WTC11 (cell line): ENCODE measurements around the gene TSLP. TPM values are rescaled to one million over a fixed set of nuclear protein-coding genes. Genes with fewer than 3 reads are reported as not detected.

Experiments used
- ATAC-seq: fragments of 200-7000 bp; cut with Tn5 transposase; 2 replicates; pipeline ENCODE4 v1.10.0; 2021; ENCODE audit warnings: mild to moderate bottlenecking, moderate library complexity
- CTCF ChIA-PET: fragments of 300-600 bp; sonication (Branson Sonifier 250); formaldehyde crosslinking; loops from one replicate; lab custom pipeline; 2021; ENCODE audit warnings: antibody characterized with exemption; lab: Charles Lee
- POLR2A ChIA-PET: fragments of 350-600 bp; sonication (Branson Sonifier 250); formaldehyde crosslinking; loops from one replicate; lab custom pipeline; 2021; ENCODE audit warnings: antibody characterized with exemption; lab: Charles Lee
- DNase-seq: peaks from one replicate; pipeline ENCODE4 v3.0.0; 2021; ENCODE audit warnings: low spot score
- H3K27ac Mint-ChIP-seq: 2 replicates; pipeline ENCODE4 v1.8.0; 2021; ENCODE audit warnings: mixed read lengths
- H3K27me3 Mint-ChIP-seq: 2 replicates; pipeline ENCODE4 v1.8.0; 2021; ENCODE audit warnings: low read depth, mild to moderate bottlenecking, moderate library complexity, mixed read lengths
- H3K36me3 Mint-ChIP-seq: 2 replicates; pipeline ENCODE4 v1.8.0; 2021; ENCODE audit warnings: mixed read lengths
- H3K4me1 Mint-ChIP-seq: 2 replicates; pipeline ENCODE4 v1.8.0; 2022; ENCODE audit warnings: mixed read lengths
- H3K4me3 Mint-ChIP-seq: 2 replicates; pipeline ENCODE4 v1.8.0; 2021; ENCODE audit warnings: mild to moderate bottlenecking, moderate library complexity, mixed read lengths
- H3K9me3 Mint-ChIP-seq: 2 replicates; pipeline ENCODE4 v1.8.0; 2021; ENCODE audit warnings: mixed read lengths
- CBFB ChIP-seq: sonication (generic); formaldehyde crosslinking; IDR thresholded peaks from 2 replicates; pipeline ENCODE4 v1.8.1; 2022; ENCODE audit warnings: mild to moderate bottlenecking, low read depth, missing genetic modification reagents
- ELF4 ChIP-seq: sonication (generic); formaldehyde crosslinking; IDR thresholded peaks from 2 replicates; pipeline ENCODE4 v1.8.1; 2022; ENCODE audit warnings: low read depth, mild to moderate bottlenecking, moderate library complexity, missing genetic modification reagents
- FOXJ3 ChIP-seq: sonication (generic); formaldehyde crosslinking; IDR thresholded peaks from 2 replicates; pipeline ENCODE4 v1.9.0; 2021; ENCODE audit warnings: missing genetic modification reagents, mild to moderate bottlenecking, borderline replicate concordance
- HMGA2 ChIP-seq: fragments of 250-450 bp; sonication (Bioruptor Pico); IDR thresholded peaks from 2 replicates; pipeline ENCODE4 v1.4.0; 2021; ENCODE audit warnings: mild to moderate bottlenecking, moderate library complexity
- JUN ChIP-seq: sonication (generic); formaldehyde crosslinking; IDR thresholded peaks from 2 replicates; pipeline ENCODE4 v1.8.0; 2023; ENCODE audit warnings: mild to moderate bottlenecking, missing genetic modification reagents
- MXD4 ChIP-seq: fragments of 250-450 bp; sonication (Bioruptor Pico); IDR thresholded peaks from 2 replicates; pipeline ENCODE4 v1.8.0; 2021; ENCODE audit warnings: mild to moderate bottlenecking, moderate library complexity, borderline replicate concordance
- MYBL2 ChIP-seq: sonication (generic); formaldehyde crosslinking; IDR thresholded peaks from 2 replicates; pipeline ENCODE4 v1.8.1; 2023; ENCODE audit warnings: mild to moderate bottlenecking, moderate library complexity, missing genetic modification reagents
- NFE2L1 ChIP-seq: sonication (generic); formaldehyde crosslinking; IDR thresholded peaks from 2 replicates; pipeline ENCODE4 v1.8.1; 2023; ENCODE audit warnings: missing genetic modification reagents
- RORB ChIP-seq: fragments of 250-450 bp; sonication (Bioruptor Pico); IDR thresholded peaks from 2 replicates; pipeline ENCODE4 v1.9.0; 2021; ENCODE audit warnings: mild to moderate bottlenecking
- TCF7 ChIP-seq: sonication (generic); formaldehyde crosslinking; IDR thresholded peaks from 2 replicates; pipeline ENCODE4 v1.8.0; 2022; ENCODE audit warnings: mild to moderate bottlenecking, low read depth, missing genetic modification reagents, moderate library complexity
- ZNF121 ChIP-seq: sonication (generic); formaldehyde crosslinking; IDR thresholded peaks from 2 replicates; pipeline ENCODE4 v1.8.0; 2023; ENCODE audit warnings: missing genetic modification reagents
- ZNF396 ChIP-seq: fragments of 250-450 bp; sonication (Bioruptor Pico); IDR thresholded peaks from 2 replicates; pipeline ENCODE4 v1.8.0; 2021; ENCODE audit warnings: mild to moderate bottlenecking, moderate library complexity, borderline replicate concordance
- ZNF423 ChIP-seq: fragments of 250-450 bp; sonication (Bioruptor Pico); IDR thresholded peaks from 2 replicates; pipeline ENCODE4 v2.1.2; 2022; ENCODE audit warnings: mild to moderate bottlenecking, moderate library complexity
- ZNF671 ChIP-seq: fragments of 250-450 bp; sonication (Bioruptor Pico); IDR thresholded peaks from 2 replicates; pipeline ENCODE4 v1.8.0; 2021; ENCODE audit warnings: mild to moderate bottlenecking
- total RNA-seq: library from RNA; stranded (reverse); gene quantifications from 3 replicates; pipeline ENCODE4 v1.2.3, GENCODE V29; 2021
- TF ChIP-seq, protein P1 (sequence below): sonication (generic); formaldehyde crosslinking; IDR thresholded peaks from 2 replicates; pipeline ENCODE4 v1.8.1; 2022; ENCODE audit warnings: missing genetic modification reagents, borderline replicate concordance
- TF ChIP-seq, protein P2 (sequence below): sonication (generic); formaldehyde crosslinking; IDR thresholded peaks from 2 replicates; pipeline ENCODE4 v1.8.1; 2022; ENCODE audit warnings: low read depth, mild to moderate bottlenecking, moderate library complexity, missing genetic modification reagents, borderline replicate concordance
- TF ChIP-seq, protein P3 (sequence below): sonication (generic); formaldehyde crosslinking; IDR thresholded peaks from 2 replicates; pipeline ENCODE4 v1.8.0; 2022; ENCODE audit warnings: mild to moderate bottlenecking, missing genetic modification reagents
- TF ChIP-seq, protein P4 (sequence below): sonication (generic); formaldehyde crosslinking; IDR thresholded peaks from 2 replicates; pipeline ENCODE4 v1.8.0; 2022; ENCODE audit warnings: mild to moderate bottlenecking, missing genetic modification reagents
- TF ChIP-seq, protein P5 (sequence below): fragments of 250-450 bp; sonication (Bioruptor Pico); IDR thresholded peaks from 2 replicates; pipeline ENCODE4 v1.9.0; 2021; ENCODE audit warnings: mild to moderate bottlenecking
- TF ChIP-seq, protein P6 (sequence below): fragments of 250-450 bp; sonication (Bioruptor Pico); IDR thresholded peaks from 2 replicates; pipeline ENCODE4 v1.9.0; 2021; ENCODE audit warnings: mild to moderate bottlenecking, borderline replicate concordance
- TF ChIP-seq, protein P7 (sequence below): fragments of 200-600 bp; IDR thresholded peaks from 2 replicates; pipeline ENCODE4 v1.8.0; 2022; ENCODE audit warnings: antibody characterized with exemption

Gene TSLP
- total RNA-seq, 1 experiment from 2014 or later: 0.87 TPM

DNA sequence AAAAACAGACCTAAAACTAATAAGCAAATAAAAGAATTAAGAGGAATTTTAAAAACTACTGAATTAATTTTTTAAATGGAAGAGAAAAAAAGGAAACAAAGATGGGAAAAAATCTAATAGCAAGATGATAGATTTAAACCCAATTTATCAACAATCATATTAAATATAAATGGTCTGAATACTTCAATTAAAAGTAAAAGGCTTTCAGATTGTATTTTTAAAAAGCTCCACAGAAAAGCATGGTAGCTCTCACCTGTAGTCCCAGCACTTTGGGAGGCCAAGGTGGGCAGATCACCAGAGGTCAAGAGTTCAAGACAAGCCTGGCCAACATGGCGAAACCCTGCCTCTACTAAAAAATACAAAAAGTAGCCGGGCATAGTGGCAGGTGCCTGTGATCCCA is 11.3 kb upstream of the TSLP start:
- CTCF ChIA-PET: no interaction called here
- Mint-ChIP-seq H3K4me3 (no peak overlapping the region), H3K27me3 (peaks cover 4% of the 10 kb centered on the region), H3K27ac (no peak overlapping the region), H3K9me3 (no peaks in the 10 kb centered on the region), H3K36me3 (no peaks in the 10 kb centered on the region), H3K4me1 (no peaks in the 10 kb centered on the region)
- POLR2A ChIA-PET: no interaction called here
- TF ChIP-seq HMGA2 (CRISPR knock-in tag): no peak
- TF ChIP-seq CBFB (CRISPR knock-in tag): no peak
- no peak for TF ChIP-seq NFE2L1 (CRISPR knock-in tag)
- TF ChIP-seq MXD4: no peak
- no peak for TF ChIP-seq JUN
- no peak for TF ChIP-seq MYBL2 (CRISPR knock-in tag)
- TF ChIP-seq ZNF671: no peak
- TF ChIP-seq, protein P1, sequence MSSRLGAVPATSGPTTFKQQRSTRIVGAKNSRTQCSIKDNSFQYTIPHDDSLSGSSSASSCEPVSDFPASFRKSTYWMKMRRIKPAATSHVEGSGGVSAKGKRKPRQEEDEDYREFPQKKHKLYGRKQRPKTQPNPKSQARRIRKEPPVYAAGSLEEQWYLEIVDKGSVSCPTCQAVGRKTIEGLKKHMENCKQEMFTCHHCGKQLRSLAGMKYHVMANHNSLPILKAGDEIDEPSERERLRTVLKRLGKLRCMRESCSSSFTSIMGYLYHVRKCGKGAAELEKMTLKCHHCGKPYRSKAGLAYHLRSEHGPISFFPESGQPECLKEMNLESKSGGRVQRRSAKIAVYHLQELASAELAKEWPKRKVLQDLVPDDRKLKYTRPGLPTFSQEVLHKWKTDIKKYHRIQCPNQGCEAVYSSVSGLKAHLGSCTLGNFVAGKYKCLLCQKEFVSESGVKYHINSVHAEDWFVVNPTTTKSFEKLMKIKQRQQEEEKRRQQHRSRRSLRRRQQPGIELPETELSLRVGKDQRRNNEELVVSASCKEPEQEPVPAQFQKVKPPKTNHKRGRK (CRISPR knock-in tag): no peak
- TF ChIP-seq, protein P2, sequence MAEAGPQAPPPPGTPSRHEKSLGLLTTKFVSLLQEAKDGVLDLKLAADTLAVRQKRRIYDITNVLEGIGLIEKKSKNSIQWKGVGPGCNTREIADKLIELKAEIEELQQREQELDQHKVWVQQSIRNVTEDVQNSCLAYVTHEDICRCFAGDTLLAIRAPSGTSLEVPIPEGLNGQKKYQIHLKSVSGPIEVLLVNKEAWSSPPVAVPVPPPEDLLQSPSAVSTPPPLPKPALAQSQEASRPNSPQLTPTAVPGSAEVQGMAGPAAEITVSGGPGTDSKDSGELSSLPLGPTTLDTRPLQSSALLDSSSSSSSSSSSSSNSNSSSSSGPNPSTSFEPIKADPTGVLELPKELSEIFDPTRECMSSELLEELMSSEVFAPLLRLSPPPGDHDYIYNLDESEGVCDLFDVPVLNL (CRISPR knock-in tag): no peak
- no peak for TF ChIP-seq TCF7
- no peak for DNase-seq
- ATAC-seq: no peak

DNA sequence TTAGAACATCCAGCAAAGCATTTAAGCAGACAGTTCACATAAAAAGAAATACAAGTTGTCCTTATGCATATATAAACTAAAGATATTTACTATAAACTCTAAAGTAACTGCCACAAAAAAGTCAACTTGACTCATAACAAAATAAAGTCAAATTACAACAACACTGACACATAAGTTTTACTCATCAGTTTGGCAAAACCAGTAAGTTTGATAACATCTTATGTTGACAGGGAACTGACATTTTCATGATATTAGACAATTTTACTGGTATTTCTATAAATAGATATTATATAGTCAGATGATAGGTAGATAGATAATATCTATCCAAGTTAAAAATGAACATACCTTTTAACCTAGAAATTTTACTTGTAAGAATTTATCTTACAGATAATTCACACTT is 9.9 kb upstream of the TSLP start:
- Mint-ChIP-seq H3K9me3 (no peaks in the 10 kb centered on the region), H3K27ac (no peak overlapping the region), H3K4me1 (no peaks in the 10 kb centered on the region), H3K27me3 (peaks cover 7% of the 10 kb centered on the region; the same call in 1 of the 2 replicates), H3K36me3 (no peaks in the 10 kb centered on the region), H3K4me3 (no peak overlapping the region)
- ChIA-PET POLR2A (no interaction called here), CTCF (no interaction called here)
- ATAC-seq: no peak
- DNase-seq: no peak
- no peak for TF ChIP-seq MXD4
- no peak for TF ChIP-seq ZNF396 (CRISPR knock-in tag)
- TF ChIP-seq, protein P3, sequence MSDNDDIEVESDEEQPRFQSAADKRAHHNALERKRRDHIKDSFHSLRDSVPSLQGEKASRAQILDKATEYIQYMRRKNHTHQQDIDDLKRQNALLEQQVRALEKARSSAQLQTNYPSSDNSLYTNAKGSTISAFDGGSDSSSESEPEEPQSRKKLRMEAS (CRISPR knock-in tag): no peak
- TF ChIP-seq, protein P4, sequence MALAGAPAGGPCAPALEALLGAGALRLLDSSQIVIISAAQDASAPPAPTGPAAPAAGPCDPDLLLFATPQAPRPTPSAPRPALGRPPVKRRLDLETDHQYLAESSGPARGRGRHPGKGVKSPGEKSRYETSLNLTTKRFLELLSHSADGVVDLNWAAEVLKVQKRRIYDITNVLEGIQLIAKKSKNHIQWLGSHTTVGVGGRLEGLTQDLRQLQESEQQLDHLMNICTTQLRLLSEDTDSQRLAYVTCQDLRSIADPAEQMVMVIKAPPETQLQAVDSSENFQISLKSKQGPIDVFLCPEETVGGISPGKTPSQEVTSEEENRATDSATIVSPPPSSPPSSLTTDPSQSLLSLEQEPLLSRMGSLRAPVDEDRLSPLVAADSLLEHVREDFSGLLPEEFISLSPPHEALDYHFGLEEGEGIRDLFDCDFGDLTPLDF (CRISPR knock-in tag): no peak
- TF ChIP-seq, protein P5, sequence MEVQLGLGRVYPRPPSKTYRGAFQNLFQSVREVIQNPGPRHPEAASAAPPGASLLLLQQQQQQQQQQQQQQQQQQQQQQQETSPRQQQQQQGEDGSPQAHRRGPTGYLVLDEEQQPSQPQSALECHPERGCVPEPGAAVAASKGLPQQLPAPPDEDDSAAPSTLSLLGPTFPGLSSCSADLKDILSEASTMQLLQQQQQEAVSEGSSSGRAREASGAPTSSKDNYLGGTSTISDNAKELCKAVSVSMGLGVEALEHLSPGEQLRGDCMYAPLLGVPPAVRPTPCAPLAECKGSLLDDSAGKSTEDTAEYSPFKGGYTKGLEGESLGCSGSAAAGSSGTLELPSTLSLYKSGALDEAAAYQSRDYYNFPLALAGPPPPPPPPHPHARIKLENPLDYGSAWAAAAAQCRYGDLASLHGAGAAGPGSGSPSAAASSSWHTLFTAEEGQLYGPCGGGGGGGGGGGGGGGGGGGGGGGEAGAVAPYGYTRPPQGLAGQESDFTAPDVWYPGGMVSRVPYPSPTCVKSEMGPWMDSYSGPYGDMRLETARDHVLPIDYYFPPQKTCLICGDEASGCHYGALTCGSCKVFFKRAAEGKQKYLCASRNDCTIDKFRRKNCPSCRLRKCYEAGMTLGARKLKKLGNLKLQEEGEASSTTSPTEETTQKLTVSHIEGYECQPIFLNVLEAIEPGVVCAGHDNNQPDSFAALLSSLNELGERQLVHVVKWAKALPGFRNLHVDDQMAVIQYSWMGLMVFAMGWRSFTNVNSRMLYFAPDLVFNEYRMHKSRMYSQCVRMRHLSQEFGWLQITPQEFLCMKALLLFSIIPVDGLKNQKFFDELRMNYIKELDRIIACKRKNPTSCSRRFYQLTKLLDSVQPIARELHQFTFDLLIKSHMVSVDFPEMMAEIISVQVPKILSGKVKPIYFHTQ (CRISPR knock-in tag): no peak
- TF ChIP-seq FOXJ3 (CRISPR knock-in tag): no peak
- no peak for TF ChIP-seq ZNF423 (CRISPR knock-in tag)
- TF ChIP-seq ZNF121 (CRISPR knock-in tag): no peak
- TF ChIP-seq, protein P6, sequence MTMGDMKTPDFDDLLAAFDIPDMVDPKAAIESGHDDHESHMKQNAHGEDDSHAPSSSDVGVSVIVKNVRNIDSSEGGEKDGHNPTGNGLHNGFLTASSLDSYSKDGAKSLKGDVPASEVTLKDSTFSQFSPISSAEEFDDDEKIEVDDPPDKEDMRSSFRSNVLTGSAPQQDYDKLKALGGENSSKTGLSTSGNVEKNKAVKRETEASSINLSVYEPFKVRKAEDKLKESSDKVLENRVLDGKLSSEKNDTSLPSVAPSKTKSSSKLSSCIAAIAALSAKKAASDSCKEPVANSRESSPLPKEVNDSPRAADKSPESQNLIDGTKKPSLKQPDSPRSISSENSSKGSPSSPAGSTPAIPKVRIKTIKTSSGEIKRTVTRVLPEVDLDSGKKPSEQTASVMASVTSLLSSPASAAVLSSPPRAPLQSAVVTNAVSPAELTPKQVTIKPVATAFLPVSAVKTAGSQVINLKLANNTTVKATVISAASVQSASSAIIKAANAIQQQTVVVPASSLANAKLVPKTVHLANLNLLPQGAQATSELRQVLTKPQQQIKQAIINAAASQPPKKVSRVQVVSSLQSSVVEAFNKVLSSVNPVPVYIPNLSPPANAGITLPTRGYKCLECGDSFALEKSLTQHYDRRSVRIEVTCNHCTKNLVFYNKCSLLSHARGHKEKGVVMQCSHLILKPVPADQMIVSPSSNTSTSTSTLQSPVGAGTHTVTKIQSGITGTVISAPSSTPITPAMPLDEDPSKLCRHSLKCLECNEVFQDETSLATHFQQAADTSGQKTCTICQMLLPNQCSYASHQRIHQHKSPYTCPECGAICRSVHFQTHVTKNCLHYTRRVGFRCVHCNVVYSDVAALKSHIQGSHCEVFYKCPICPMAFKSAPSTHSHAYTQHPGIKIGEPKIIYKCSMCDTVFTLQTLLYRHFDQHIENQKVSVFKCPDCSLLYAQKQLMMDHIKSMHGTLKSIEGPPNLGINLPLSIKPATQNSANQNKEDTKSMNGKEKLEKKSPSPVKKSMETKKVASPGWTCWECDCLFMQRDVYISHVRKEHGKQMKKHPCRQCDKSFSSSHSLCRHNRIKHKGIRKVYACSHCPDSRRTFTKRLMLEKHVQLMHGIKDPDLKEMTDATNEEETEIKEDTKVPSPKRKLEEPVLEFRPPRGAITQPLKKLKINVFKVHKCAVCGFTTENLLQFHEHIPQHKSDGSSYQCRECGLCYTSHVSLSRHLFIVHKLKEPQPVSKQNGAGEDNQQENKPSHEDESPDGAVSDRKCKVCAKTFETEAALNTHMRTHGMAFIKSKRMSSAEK (CRISPR knock-in tag): no peak
- TF ChIP-seq RORB (CRISPR knock-in tag): no peak
- no peak for TF ChIP-seq ELF4 (CRISPR knock-in tag)
- no peak for TF ChIP-seq HMGA2 (CRISPR knock-in tag)
- TF ChIP-seq, protein P7, sequence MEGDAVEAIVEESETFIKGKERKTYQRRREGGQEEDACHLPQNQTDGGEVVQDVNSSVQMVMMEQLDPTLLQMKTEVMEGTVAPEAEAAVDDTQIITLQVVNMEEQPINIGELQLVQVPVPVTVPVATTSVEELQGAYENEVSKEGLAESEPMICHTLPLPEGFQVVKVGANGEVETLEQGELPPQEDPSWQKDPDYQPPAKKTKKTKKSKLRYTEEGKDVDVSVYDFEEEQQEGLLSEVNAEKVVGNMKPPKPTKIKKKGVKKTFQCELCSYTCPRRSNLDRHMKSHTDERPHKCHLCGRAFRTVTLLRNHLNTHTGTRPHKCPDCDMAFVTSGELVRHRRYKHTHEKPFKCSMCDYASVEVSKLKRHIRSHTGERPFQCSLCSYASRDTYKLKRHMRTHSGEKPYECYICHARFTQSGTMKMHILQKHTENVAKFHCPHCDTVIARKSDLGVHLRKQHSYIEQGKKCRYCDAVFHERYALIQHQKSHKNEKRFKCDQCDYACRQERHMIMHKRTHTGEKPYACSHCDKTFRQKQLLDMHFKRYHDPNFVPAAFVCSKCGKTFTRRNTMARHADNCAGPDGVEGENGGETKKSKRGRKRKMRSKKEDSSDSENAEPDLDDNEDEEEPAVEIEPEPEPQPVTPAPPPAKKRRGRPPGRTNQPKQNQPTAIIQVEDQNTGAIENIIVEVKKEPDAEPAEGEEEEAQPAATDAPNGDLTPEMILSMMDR: no peak
- TF ChIP-seq, protein P2 (CRISPR knock-in tag): no peak
